SK-N-SH (cell line): Measurements from ENCODE around the gene C2orf72. TPM values are rescaled to one million over a fixed set of nuclear protein-coding genes. Genes with fewer than 3 reads are reported as not detected.

Source experiments
- CTCF ChIA-PET: fragments of 300-600, 350-600 bp; formaldehyde crosslinking; extraction: SDS; loops from one replicate; lab custom pipeline; 2021; lab: Yijun Ruan, JAX
- POLR2A ChIA-PET: fragments of 350-600 bp; sonication (Branson Sonifier 250); formaldehyde crosslinking; extraction: SDS; loops from one replicate; lab custom pipeline; 2020; ENCODE audit warnings: antibody characterized with exemption, inconsistent platforms; lab: Yijun Ruan, JAX
- DNase-seq: peaks from one replicate; pipeline ENCODE4 v3.0.0; 2012
- H2AFZ ChIP-seq: fragments of 200-600 bp; sonication (generic); 2 replicates; pipeline ENCODE4 v1.8.1; 2016; ENCODE audit warnings: antibody characterized with exemption, mild to moderate bottlenecking, low read depth
- H3F3A ChIP-seq: fragments of 200-600 bp; sonication (generic); replicated peaks from 2 replicates; pipeline ENCODE3; 2016; ENCODE audit warnings: antibody characterized with exemption, mild to moderate bottlenecking; ENCODE audit not compliant: insufficient read depth
- H3K27ac ChIP-seq, 2 experiments: fragments of 200-500 bp in 1 of 2; fragments of 200-600 bp in 1 of 2; sonication (Bioruptor generic) in 1 of 2; sonication (generic), shearing (Covaris generic) in 1 of 2; 2 replicates each; pipeline versions ENCODE4 v1.5.1 to v1.6.1; 2014 to 2016; ENCODE audit warnings: low read depth in 2 of 2, inconsistent platforms in 1 of 2, low read length in 1 of 2, mild to moderate bottlenecking in 1 of 2, mixed read lengths in 1 of 2
- H3K27me3 ChIP-seq: fragments of 200-600 bp; sonication (generic), shearing (Covaris generic); 2 replicates; pipeline ENCODE4 v1.6.1; 2016; ENCODE audit warnings: mixed run types; ENCODE audit not compliant: insufficient read depth
- H3K36me3 ChIP-seq, 2 experiments: fragments of 200-500 bp in 1 of 2; fragments of 200-600 bp in 1 of 2; sonication (Bioruptor generic) in 1 of 2; sonication (generic) in 1 of 2; replicated peaks in 1 of 2; 2 replicates each; pipeline versions ENCODE3 to v1.5.1; 2014 to 2016; ENCODE audit warnings: low read length in 1 of 2, mild to moderate bottlenecking in 1 of 2; ENCODE audit not compliant: insufficient read depth in 2 of 2, control insufficient read depth in 1 of 2
- H3K4me1 ChIP-seq, 2 experiments: fragments of 200-500 bp in 1 of 2; fragments of 200-600 bp in 1 of 2; sonication (Bioruptor generic) in 1 of 2; sonication (generic), shearing (Covaris generic) in 1 of 2; 2 replicates each; pipeline versions ENCODE4 v1.5.1 to v1.6.1; 2014 to 2016; ENCODE audit warnings: low read depth in 1 of 2, low read length in 1 of 2, mixed run types in 1 of 2; ENCODE audit not compliant: insufficient read depth in 2 of 2, control insufficient read depth in 1 of 2
- H3K4me2 ChIP-seq: fragments of 200-600 bp; sonication (generic), shearing (Covaris generic); 2 replicates; pipeline ENCODE4 v1.6.1; 2017; ENCODE audit warnings: mixed run types
- H3K4me3 ChIP-seq, 2 experiments: fragments of 200-500 bp in 1 of 2; fragments of 200-600 bp in 1 of 2; sonication (Bioruptor generic) in 1 of 2; sonication (generic), shearing (Covaris generic) in 1 of 2; 2 replicates each; pipeline versions ENCODE4 v1.5.1 to v1.8.1; 2014 to 2016; ENCODE audit warnings: low read depth in 2 of 2, inconsistent platforms in 1 of 2, low read length in 1 of 2, mild to moderate bottlenecking in 1 of 2, mixed read lengths in 1 of 2, moderate library complexity in 1 of 2
- H3K79me2 ChIP-seq: fragments of 200-600 bp; sonication (generic); 2 replicates; pipeline ENCODE4 v1.8.1; 2017; ENCODE audit warnings: mild to moderate bottlenecking; ENCODE audit not compliant: insufficient read depth
- H3K9ac ChIP-seq: fragments of 200-600 bp; sonication (generic); 2 replicates; pipeline ENCODE4 v1.6.1; 2017; ENCODE audit warnings: mixed run types
- H3K9me2 ChIP-seq: fragments of 200-600 bp; sonication (generic); 2 replicates; pipeline ENCODE4 v1.6.1; 2017; ENCODE audit warnings: mixed run types
- H3K9me3 ChIP-seq: fragments of 200-600 bp; sonication (generic); 2 replicates; pipeline ENCODE4 v1.6.1; 2017; ENCODE audit warnings: mixed run types, mild to moderate bottlenecking, moderate library complexity
- H4K20me1 ChIP-seq: fragments of 200-600 bp; sonication (generic); 2 replicates; pipeline ENCODE4 v1.6.1; 2017; ENCODE audit warnings: mild to moderate bottlenecking, mixed run types; ENCODE audit not compliant: insufficient read depth
- EP300 ChIP-seq, 2 experiments: IDR thresholded peaks; 2 replicates each; pipeline versions ENCODE4 v1.4.0 to v1.6.1; 2012; ENCODE audit warnings: borderline replicate concordance in 1 of 2, low read depth in 1 of 2, low read length in 1 of 2
- EZH2phosphoT487 ChIP-seq: fragments of 200-600 bp; sonication (generic); IDR thresholded peaks from 2 replicates; pipeline ENCODE4 v1.6.1; 2017; ENCODE audit warnings: low read depth, mixed run types, mild to moderate bottlenecking, antibody characterized with exemption, moderate library complexity, borderline replicate concordance
- MEF2A ChIP-seq: IDR thresholded peaks from 2 replicates; pipeline ENCODE4 v1.4.0; 2012; ENCODE audit warnings: low read depth, borderline replicate concordance
- MXI1 ChIP-seq: IDR thresholded peaks from 2 replicates; pipeline ENCODE4 v1.6.1; 2012; ENCODE audit warnings: mild to moderate bottlenecking, low read depth, low read length, improper control_type of control experiment
- RAD21 ChIP-seq: IDR thresholded peaks from 2 replicates; pipeline ENCODE4 v1.6.1; 2012; ENCODE audit warnings: mild to moderate bottlenecking, low read length
- RCOR1 ChIP-seq: fragments of 150-350 bp; IDR thresholded peaks from 2 replicates; pipeline ENCODE4 v1.6.1; 2017; ENCODE audit warnings: antibody characterized with exemption, low read length
- RXRA ChIP-seq: IDR thresholded peaks from 2 replicates; pipeline ENCODE4 v1.4.0; 2012; ENCODE audit warnings: low read depth, mild to moderate bottlenecking, borderline replicate concordance
- TAF1 ChIP-seq: IDR thresholded peaks from 2 replicates; pipeline ENCODE4 v1.6.1; 2012; ENCODE audit warnings: low read depth, mild to moderate bottlenecking, low read length, moderate library complexity, borderline replicate concordance
- YY1 ChIP-seq: IDR thresholded peaks from 2 replicates; pipeline ENCODE4 v1.4.0; 2012; ENCODE audit warnings: low read depth, mild to moderate bottlenecking
- WGBS: methylation state at CpG from one replicate; pipeline ENCODE4 v1.1.6; 2017; ENCODE audit warnings: low lambda C conversion rate; 5-methylcytosine and 5-hydroxymethylcytosine counted together
- polyA plus RNA-seq, 3 experiments: library from polyadenylated mRNA; depleted of rRNA; stranded (reverse); fragments of >200 nt; gene quantifications; 2 replicates each; pipeline ENCODE4 v1.2.3, GENCODE V29; 2012
- TF ChIP-seq, protein P1 (sequence below): IDR thresholded peaks from 2 replicates; pipeline ENCODE4 v1.4.0; 2012; ENCODE audit warnings: low read depth
- TF ChIP-seq, protein P2 (sequence below): IDR thresholded peaks from 2 replicates; pipeline ENCODE4 v1.4.0; 2012; ENCODE audit warnings: low read depth, borderline replicate concordance
- TF ChIP-seq, protein P3 (sequence below): IDR thresholded peaks from 2 replicates; pipeline ENCODE4 v1.6.1; 2012; ENCODE audit warnings: mild to moderate bottlenecking, low read depth, low read length, moderate library complexity
- TF ChIP-seq, protein P4 (sequence below): IDR thresholded peaks from 2 replicates; pipeline ENCODE4 v1.4.0; 2012; ENCODE audit warnings: low read depth, borderline replicate concordance
- TF ChIP-seq, protein P5 (sequence below): fragments of 150-350 bp; IDR thresholded peaks from 2 replicates; pipeline ENCODE4 v1.6.1; 2017; ENCODE audit warnings: antibody characterized with exemption, low read length, low read depth, borderline replicate concordance

The C2orf72 gene
- polyA plus RNA-seq, 1 of the 3 experiments (the other 2 are of a cell fraction) = 0.35 TPM

DNA sequence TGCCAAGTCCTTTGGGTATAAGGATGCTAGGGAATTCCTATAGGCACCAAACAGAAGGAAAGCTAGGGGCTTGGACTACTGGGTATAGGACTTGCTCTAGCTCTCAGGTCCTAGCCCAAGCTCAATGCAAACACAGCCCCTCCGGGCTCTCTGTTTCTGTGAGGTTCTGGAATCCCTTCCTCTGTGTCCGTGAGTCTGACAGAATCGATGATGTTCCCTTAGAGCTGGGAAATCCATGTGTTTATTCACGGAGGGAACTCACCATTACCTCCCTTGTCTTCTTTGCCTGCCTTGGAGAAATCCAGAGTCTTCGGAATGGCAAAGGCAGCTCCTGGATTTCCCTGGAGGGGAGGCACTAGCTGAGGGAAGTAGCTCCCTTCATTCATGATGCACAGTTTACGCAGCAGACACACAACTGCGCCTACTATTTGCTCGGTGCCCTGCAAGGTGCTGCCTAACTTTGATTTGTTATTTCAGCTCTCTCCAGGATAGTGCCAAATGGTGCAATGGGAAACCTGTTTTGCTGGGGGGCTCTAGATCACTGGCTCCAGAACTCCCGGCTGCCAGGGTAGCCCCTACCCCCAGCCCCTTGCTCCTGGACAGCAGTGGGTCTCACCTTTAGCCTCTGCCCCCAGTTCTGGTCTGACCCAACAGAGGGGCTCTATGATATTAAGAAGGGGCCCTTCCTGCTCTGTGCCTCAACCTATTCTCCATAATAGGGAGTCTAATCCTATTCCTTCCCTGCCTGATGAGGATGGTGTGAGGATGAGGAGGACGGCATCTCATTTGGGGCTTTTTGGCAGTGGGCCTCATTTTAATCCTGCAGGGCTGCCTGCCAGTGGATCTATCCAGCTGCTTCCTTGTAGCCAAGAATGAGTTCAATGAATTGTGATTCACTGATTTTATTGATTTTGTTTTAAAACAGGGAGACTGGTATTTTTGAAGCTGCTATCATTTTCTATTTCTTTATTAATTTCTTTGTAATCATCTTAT, 10.9 kb downstream of the C2orf72 start:
- no peak for DNase-seq
- H3K9me3 ChIP-seq = no peaks in the 10 kb centered on the region
- H3K4me2 ChIP-seq = no peak overlapping the region
- no peak for TF ChIP-seq RXRA
- TF ChIP-seq, protein P1, sequence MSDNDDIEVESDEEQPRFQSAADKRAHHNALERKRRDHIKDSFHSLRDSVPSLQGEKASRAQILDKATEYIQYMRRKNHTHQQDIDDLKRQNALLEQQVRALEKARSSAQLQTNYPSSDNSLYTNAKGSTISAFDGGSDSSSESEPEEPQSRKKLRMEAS = no peak
- TF ChIP-seq, protein P2, sequence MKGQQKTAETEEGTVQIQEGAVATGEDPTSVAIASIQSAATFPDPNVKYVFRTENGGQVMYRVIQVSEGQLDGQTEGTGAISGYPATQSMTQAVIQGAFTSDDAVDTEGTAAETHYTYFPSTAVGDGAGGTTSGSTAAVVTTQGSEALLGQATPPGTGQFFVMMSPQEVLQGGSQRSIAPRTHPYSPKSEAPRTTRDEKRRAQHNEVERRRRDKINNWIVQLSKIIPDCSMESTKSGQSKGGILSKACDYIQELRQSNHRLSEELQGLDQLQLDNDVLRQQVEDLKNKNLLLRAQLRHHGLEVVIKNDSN = no peak
- no peaks in the 10 kb centered on the region for H3K9me2 ChIP-seq
- H3K4me1 ChIP-seq = peaks cover 0 to 5% of the 10 kb centered on the region in 2 experiments; a peak in 1 of 4 replicates
- ChIA-PET CTCF (interaction anchor here (1.2 kb wide), 3 partner anchors 19 to 224 kb away, joined by 3 to 4 read pairs (median 4); no protein-coding TSS in a partner anchor), POLR2A (no interaction called here)
- no peak overlapping the region for H3K4me3 ChIP-seq
- H3K27ac ChIP-seq = no peak overlapping the region
- H3K9ac ChIP-seq = no peak overlapping the region
- H4K20me1 ChIP-seq = no peaks in the 10 kb centered on the region
- no peaks in the 10 kb centered on the region for H3K27me3 ChIP-seq
- H2AFZ ChIP-seq = no peak overlapping the region
- WGBS = 46% methylated on average over 10 of the region's 10 CpGs
- H3K36me3 ChIP-seq = no peaks in the 10 kb centered on the region
- H3F3A ChIP-seq = no peaks in the 10 kb centered on the region
- no peaks in the 10 kb centered on the region for H3K79me2 ChIP-seq

DNA sequence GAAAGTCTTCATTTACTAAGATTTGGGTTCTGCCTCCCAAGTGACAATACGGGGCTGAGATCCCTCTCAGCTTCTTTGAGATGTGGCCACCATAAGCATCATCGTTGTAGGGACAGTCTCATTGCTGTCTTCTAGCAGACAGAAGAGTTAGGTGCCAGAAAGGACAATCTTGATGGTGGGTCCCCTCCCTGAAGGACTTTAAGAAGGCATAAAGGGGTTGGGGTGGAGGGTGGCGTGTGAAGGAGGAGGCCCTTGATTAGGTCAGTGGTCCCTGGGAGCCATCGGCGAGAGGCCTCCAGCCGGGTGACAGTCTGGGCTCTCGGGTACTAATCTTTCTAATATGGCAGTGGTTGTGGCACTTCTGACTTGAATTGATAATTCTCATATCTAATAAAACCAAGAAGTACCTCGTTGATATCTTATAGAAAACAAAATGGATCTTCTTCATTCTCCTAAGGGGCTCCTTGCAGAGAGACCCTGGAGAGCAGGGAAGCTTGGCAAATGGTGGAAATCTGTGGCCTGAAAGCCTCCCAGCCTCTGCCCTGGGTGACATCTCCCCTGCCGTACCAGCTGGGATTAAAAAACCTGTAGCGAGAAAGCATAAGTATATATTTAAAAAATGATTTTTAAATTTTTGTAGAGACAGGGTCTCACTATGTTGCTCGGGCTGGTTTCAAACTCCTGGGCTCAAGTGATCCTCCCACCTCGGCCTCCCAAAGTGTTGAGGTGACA, 12.1 kb downstream of the C2orf72 start:
- no peaks in the 10 kb centered on the region for H4K20me1 ChIP-seq
- H3K36me3 ChIP-seq = no peaks in the 10 kb centered on the region
- no peak overlapping the region for H3K4me2 ChIP-seq
- no peak overlapping the region for H3K27ac ChIP-seq
- no peak overlapping the region for H3K4me3 ChIP-seq
- ChIA-PET CTCF (interaction anchor here (1.0 to 1.2 kb wide), 2 partner anchors 62 to 219 kb away, joined by 3 to 6 read pairs; no protein-coding TSS in a partner anchor), POLR2A (no interaction called here)
- no peaks in the 10 kb centered on the region for H3K9me2 ChIP-seq
- WGBS = 69% methylated on average over 12 of the region's 12 CpGs
- peaks cover 0 to 5% of the 10 kb centered on the region in 2 experiments; a peak in 1 of 4 replicates for H3K4me1 ChIP-seq
- DNase-seq = no peak
- H3K79me2 ChIP-seq = no peaks in the 10 kb centered on the region
- no peak overlapping the region for H2AFZ ChIP-seq
- no peaks in the 10 kb centered on the region for H3F3A ChIP-seq
- no peak overlapping the region for H3K9ac ChIP-seq
- H3K9me3 ChIP-seq = no peaks in the 10 kb centered on the region
- H3K27me3 ChIP-seq = no peaks in the 10 kb centered on the region
- no peak for TF ChIP-seq EZH2phosphoT487
- TF ChIP-seq, protein P3, sequence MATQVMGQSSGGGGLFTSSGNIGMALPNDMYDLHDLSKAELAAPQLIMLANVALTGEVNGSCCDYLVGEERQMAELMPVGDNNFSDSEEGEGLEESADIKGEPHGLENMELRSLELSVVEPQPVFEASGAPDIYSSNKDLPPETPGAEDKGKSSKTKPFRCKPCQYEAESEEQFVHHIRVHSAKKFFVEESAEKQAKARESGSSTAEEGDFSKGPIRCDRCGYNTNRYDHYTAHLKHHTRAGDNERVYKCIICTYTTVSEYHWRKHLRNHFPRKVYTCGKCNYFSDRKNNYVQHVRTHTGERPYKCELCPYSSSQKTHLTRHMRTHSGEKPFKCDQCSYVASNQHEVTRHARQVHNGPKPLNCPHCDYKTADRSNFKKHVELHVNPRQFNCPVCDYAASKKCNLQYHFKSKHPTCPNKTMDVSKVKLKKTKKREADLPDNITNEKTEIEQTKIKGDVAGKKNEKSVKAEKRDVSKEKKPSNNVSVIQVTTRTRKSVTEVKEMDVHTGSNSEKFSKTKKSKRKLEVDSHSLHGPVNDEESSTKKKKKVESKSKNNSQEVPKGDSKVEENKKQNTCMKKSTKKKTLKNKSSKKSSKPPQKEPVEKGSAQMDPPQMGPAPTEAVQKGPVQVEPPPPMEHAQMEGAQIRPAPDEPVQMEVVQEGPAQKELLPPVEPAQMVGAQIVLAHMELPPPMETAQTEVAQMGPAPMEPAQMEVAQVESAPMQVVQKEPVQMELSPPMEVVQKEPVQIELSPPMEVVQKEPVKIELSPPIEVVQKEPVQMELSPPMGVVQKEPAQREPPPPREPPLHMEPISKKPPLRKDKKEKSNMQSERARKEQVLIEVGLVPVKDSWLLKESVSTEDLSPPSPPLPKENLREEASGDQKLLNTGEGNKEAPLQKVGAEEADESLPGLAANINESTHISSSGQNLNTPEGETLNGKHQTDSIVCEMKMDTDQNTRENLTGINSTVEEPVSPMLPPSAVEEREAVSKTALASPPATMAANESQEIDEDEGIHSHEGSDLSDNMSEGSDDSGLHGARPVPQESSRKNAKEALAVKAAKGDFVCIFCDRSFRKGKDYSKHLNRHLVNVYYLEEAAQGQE = no peak
- TF ChIP-seq, protein P1 = no peak
- TF ChIP-seq, protein P4, sequence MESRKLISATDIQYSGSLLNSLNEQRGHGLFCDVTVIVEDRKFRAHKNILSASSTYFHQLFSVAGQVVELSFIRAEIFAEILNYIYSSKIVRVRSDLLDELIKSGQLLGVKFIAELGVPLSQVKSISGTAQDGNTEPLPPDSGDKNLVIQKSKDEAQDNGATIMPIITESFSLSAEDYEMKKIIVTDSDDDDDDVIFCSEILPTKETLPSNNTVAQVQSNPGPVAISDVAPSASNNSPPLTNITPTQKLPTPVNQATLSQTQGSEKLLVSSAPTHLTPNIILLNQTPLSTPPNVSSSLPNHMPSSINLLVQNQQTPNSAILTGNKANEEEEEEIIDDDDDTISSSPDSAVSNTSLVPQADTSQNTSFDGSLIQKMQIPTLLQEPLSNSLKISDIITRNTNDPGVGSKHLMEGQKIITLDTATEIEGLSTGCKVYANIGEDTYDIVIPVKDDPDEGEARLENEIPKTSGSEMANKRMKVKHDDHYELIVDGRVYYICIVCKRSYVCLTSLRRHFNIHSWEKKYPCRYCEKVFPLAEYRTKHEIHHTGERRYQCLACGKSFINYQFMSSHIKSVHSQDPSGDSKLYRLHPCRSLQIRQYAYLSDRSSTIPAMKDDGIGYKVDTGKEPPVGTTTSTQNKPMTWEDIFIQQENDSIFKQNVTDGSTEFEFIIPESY = no peak
- TF ChIP-seq TAF1 = no peak
- TF ChIP-seq, protein P5, sequence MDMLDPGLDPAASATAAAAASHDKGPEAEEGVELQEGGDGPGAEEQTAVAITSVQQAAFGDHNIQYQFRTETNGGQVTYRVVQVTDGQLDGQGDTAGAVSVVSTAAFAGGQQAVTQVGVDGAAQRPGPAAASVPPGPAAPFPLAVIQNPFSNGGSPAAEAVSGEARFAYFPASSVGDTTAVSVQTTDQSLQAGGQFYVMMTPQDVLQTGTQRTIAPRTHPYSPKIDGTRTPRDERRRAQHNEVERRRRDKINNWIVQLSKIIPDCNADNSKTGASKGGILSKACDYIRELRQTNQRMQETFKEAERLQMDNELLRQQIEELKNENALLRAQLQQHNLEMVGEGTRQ = no peak
- TF ChIP-seq MEF2A = no peak
- TF ChIP-seq MXI1 = no peak
- no peak for TF ChIP-seq EP300 (IDR thresholded peaks at IDR 0.05; ENCODE audit: borderline replicate concordance in 1 of 2, low read depth in 1 of 2, low read length in 1 of 2)
- no peak for TF ChIP-seq RAD21
- TF ChIP-seq YY1 = no peak
- no peak for TF ChIP-seq RCOR1
